H9 (cell line): ENCODE measurements around the gene GRM1. TPM values are rescaled to one million over a fixed set of nuclear protein-coding genes. Genes with fewer than 3 reads are reported as not detected.

Source experiments
- DNase-seq: peaks from one replicate; pipeline ENCODE4 v3.0.0-alpha.2; 2017
- H2AFZ ChIP-seq: one replicate; pipeline ENCODE4 v1.6.1; 2013; ENCODE audit warnings: mild to moderate bottlenecking, low read length, control low read depth, moderate library complexity
- H2AK5ac ChIP-seq: 2 replicates; pipeline ENCODE4 v1.6.1; 2013; ENCODE audit warnings: low read length, control low read depth, mixed read lengths; ENCODE audit not compliant: insufficient read length
- H2BK120ac ChIP-seq: one replicate; pipeline ENCODE4 v1.6.1; 2013; ENCODE audit warnings: low read depth, mild to moderate bottlenecking, low read length, control low read depth, inconsistent platforms; ENCODE audit not compliant: poor library complexity, severe bottlenecking
- H2BK12ac ChIP-seq: 2 replicates; pipeline ENCODE4 v1.6.1; 2013; ENCODE audit warnings: low read length, control low read depth, mixed read lengths, low read depth; ENCODE audit not compliant: insufficient read length
- H2BK15ac ChIP-seq: 2 replicates; pipeline ENCODE4 v1.6.1; 2013; ENCODE audit warnings: low read depth, low read length, control low read depth
- H2BK20ac ChIP-seq: one replicate; pipeline ENCODE4 v1.6.1; 2013; ENCODE audit warnings: low read depth, mild to moderate bottlenecking, low read length, control low read depth, inconsistent platforms; ENCODE audit not compliant: poor library complexity, severe bottlenecking
- H2BK5ac ChIP-seq: 2 replicates; pipeline ENCODE4 v1.6.1; 2013; ENCODE audit warnings: low read length, control low read depth, mixed read lengths; ENCODE audit not compliant: insufficient read length
- H3K14ac ChIP-seq: 2 replicates; pipeline ENCODE4 v1.6.1; 2013; ENCODE audit warnings: low read length, control low read depth; ENCODE audit not compliant: insufficient read depth
- H3K18ac ChIP-seq: 2 replicates; pipeline ENCODE4 v1.6.1; 2013; ENCODE audit warnings: low read depth, mild to moderate bottlenecking, mixed read lengths, low read length, control low read depth; ENCODE audit not compliant: insufficient read length
- H3K23ac ChIP-seq: 2 replicates; pipeline ENCODE4 v1.6.1; 2013; ENCODE audit warnings: low read length, control low read depth, mixed read lengths, low read depth; ENCODE audit not compliant: insufficient read length
- H3K23me2 ChIP-seq: 2 replicates; pipeline ENCODE4 v1.6.1; 2013; ENCODE audit warnings: low read depth, mild to moderate bottlenecking, mixed read lengths, low read length, control low read depth; ENCODE audit not compliant: insufficient read length, poor library complexity, severe bottlenecking
- H3K27ac ChIP-seq: 2 replicates; pipeline ENCODE4 v1.5.1; 2013; ENCODE audit warnings: low read length, control low read depth, mixed read lengths, low read depth; ENCODE audit not compliant: insufficient read length
- H3K27me3 ChIP-seq: 2 replicates; pipeline ENCODE4 v1.6.1; 2013; ENCODE audit warnings: low read length, control low read depth, inconsistent platforms; ENCODE audit not compliant: insufficient read depth
- H3K4ac ChIP-seq: 2 replicates; pipeline ENCODE4 v1.6.1; 2013; ENCODE audit warnings: low read depth, mild to moderate bottlenecking, control low read depth, inconsistent platforms, low read length, moderate library complexity
- H3K4me1 ChIP-seq: 2 replicates; pipeline ENCODE4 v1.6.1; 2013; ENCODE audit warnings: low read length, control low read depth, inconsistent platforms; ENCODE audit not compliant: insufficient read depth
- H3K4me2 ChIP-seq: 2 replicates; pipeline ENCODE4 v1.6.1; 2013; ENCODE audit warnings: low read length, control low read depth, mixed read lengths; ENCODE audit not compliant: insufficient read length, insufficient read depth
- H3K56ac ChIP-seq: 2 replicates; pipeline ENCODE4 v1.6.1; 2013; ENCODE audit warnings: low read depth, mild to moderate bottlenecking, mixed read lengths, low read length, control low read depth; ENCODE audit not compliant: insufficient read length
- H3K79me1 ChIP-seq: 2 replicates; pipeline ENCODE4 v1.6.1; 2013; ENCODE audit warnings: low read depth, mild to moderate bottlenecking, moderate library complexity, low read length, control low read depth, inconsistent platforms; ENCODE audit not compliant: insufficient read depth, poor library complexity, severe bottlenecking
- H3K79me2 ChIP-seq: 2 replicates; pipeline ENCODE4 v1.6.1; 2013; ENCODE audit warnings: low read length, control low read depth, inconsistent platforms; ENCODE audit not compliant: insufficient read depth
- H3K9ac ChIP-seq: 2 replicates; pipeline ENCODE4 v1.6.1; 2013; ENCODE audit warnings: low read length, control low read depth, mixed read lengths; ENCODE audit not compliant: insufficient read length; ENCODE audit errors: extremely low read depth
- H3K9me3 ChIP-seq: one replicate; pipeline ENCODE4 v1.6.1; 2013; ENCODE audit warnings: low read depth, low read length, inconsistent platforms; ENCODE audit not compliant: control insufficient read depth
- H3T11ph ChIP-seq: one replicate; pipeline ENCODE4 v1.6.1; 2013; ENCODE audit warnings: mild to moderate bottlenecking, low read length, control low read depth, inconsistent platforms
- H4K20me1 ChIP-seq: one replicate; pipeline ENCODE4 v1.6.1; 2013; ENCODE audit not compliant: control insufficient read depth, insufficient read length, insufficient read depth
- H4K5ac ChIP-seq: 2 replicates; pipeline ENCODE4 v1.6.1; 2013; ENCODE audit warnings: low read depth, mild to moderate bottlenecking, mixed read lengths, low read length, control low read depth; ENCODE audit not compliant: insufficient read length
- H4K8ac ChIP-seq: replicated peaks from 2 replicates; pipeline ENCODE4 v1.6.1; 2013; ENCODE audit warnings: low read length, control low read depth, mixed read lengths, low read depth; ENCODE audit not compliant: insufficient read length
- H4K91ac ChIP-seq: 2 replicates; pipeline ENCODE4 v1.6.1; 2013; ENCODE audit warnings: low read depth, mild to moderate bottlenecking, moderate library complexity, mixed read lengths, low read length, control low read depth; ENCODE audit not compliant: insufficient read length
- H3K27ac Mint-ChIP-seq, 3 experiments: 2 replicates in 2 of 3; 3 replicates in 1 of 3; pipeline ENCODE4 v1.8.0; 2020 to 2021; ENCODE audit warnings: mixed read lengths in 3 of 3, mild to moderate bottlenecking in 1 of 3, moderate library complexity in 1 of 3
- H3K27me3 Mint-ChIP-seq: 2 replicates; pipeline ENCODE4 v1.8.0; 2021; ENCODE audit warnings: low read depth, mild to moderate bottlenecking, moderate library complexity, mixed read lengths
- H3K36me3 Mint-ChIP-seq, 3 experiments: 2 replicates in 2 of 3; 3 replicates in 1 of 3; pipeline ENCODE4 v1.8.0; 2020 to 2021; ENCODE audit warnings: low read depth in 3 of 3, mixed read lengths in 3 of 3; ENCODE audit not compliant: insufficient read depth in 1 of 3
- H3K4me1 Mint-ChIP-seq, 2 experiments: 2 replicates each; pipeline ENCODE4 v1.8.0; 2020; ENCODE audit warnings: mixed read lengths in 2 of 2
- H3K4me3 Mint-ChIP-seq, 2 experiments: 2 replicates in 1 of 2; 3 replicates in 1 of 2; pipeline ENCODE4 v1.8.0; 2020 to 2021; ENCODE audit warnings: mild to moderate bottlenecking in 2 of 2, mixed read lengths in 2 of 2, moderate library complexity in 1 of 2
- H3K9me3 Mint-ChIP-seq, 2 experiments: 2 replicates in 1 of 2; 3 replicates in 1 of 2; pipeline ENCODE4 v1.8.0; 2020; ENCODE audit warnings: mild to moderate bottlenecking in 2 of 2, mixed read lengths in 2 of 2, moderate library complexity in 1 of 2
- CTCF ChIP-seq: fragments of 200-600 bp; sonication (generic); conservative IDR thresholded peaks from 3 replicates; pipeline ENCODE4 v1.8.0; 2021; ENCODE audit warnings: antibody characterized with exemption, mild to moderate bottlenecking
- WGBS: extraction: QIAGEN DNeasy Blood & Tissue Kit; methylation state at CpG from one replicate; pipeline ENCODE4 v1.1.7; 2013; ENCODE audit warnings: missing lambda C conversion rate, low lambda C conversion rate, mixed read lengths; ENCODE audit not compliant: insufficient read length; ENCODE audit errors: extremely low coverage; 5-methylcytosine and 5-hydroxymethylcytosine counted together
- total RNA-seq: library from RNA; stranded (reverse); gene quantifications from 2 replicates; pipeline ENCODE4 v1.2.1, GENCODE V29; 2021

The GRM1 gene
- total RNA-seq, 1 experiment from 2014 or later: 0.39 TPM

GRCh38 chr6:146287691-146288369, 259.0 kb downstream of the GRM1 start:
- Mint-ChIP-seq H3K4me1 (no peaks in the 10 kb centered on the region), H3K9me3 (no peaks in the 10 kb centered on the region), H3K27ac (no peak overlapping the region), H3K36me3 (no peaks in the 10 kb centered on the region), H3K4me3 (no peak overlapping the region), H3K27me3 (no peaks in the 10 kb centered on the region)
- H3K9me3 ChIP-seq: no peaks in the 10 kb centered on the region
- no peak overlapping the region for H3K18ac ChIP-seq
- H2BK20ac ChIP-seq: no peak overlapping the region
- H2BK15ac ChIP-seq: no peak overlapping the region
- no peak overlapping the region for H3K4ac ChIP-seq
- H4K5ac ChIP-seq: no peak overlapping the region
- H3K27me3 ChIP-seq: no peaks in the 10 kb centered on the region
- H3K4me2 ChIP-seq: no peak overlapping the region
- no CpG with 5 or more reads among the region's 1 CpG for WGBS
- no peaks in the 10 kb centered on the region for H3K79me1 ChIP-seq
- H3K23ac ChIP-seq: no peak overlapping the region
- H2AK5ac ChIP-seq: no peak overlapping the region
- H4K8ac ChIP-seq: no peak overlapping the region
- H2AFZ ChIP-seq: no peak overlapping the region
- no peak overlapping the region for H2BK120ac ChIP-seq
- H4K20me1 ChIP-seq: no peaks in the 10 kb centered on the region
- no peak overlapping the region for H4K91ac ChIP-seq
- no peak overlapping the region for H2BK5ac ChIP-seq
- H3K56ac ChIP-seq: no peak overlapping the region
- no peak overlapping the region for H3K9ac ChIP-seq
- H3K23me2 ChIP-seq: no peaks in the 10 kb centered on the region
- H3K14ac ChIP-seq: no peak overlapping the region
- no peaks in the 10 kb centered on the region for H3K79me2 ChIP-seq
- H3K4me1 ChIP-seq: no peaks in the 10 kb centered on the region
- H3K27ac ChIP-seq: no peak overlapping the region
- no peak overlapping the region for H3T11ph ChIP-seq
- DNase-seq: no peak
- H2BK12ac ChIP-seq: no peak overlapping the region
- TF ChIP-seq CTCF: no peak
